Psoas muscle (tissue), 8 donors: ENCODE data around the gene DMD. TPM values are rescaled to one million over a fixed set of nuclear protein-coding genes. Genes with fewer than 3 reads are reported as not detected.

Experiments used
- ATAC-seq, 4 donors: fragments of 200-7000 bp; cut with Tn5 transposase; one replicate each; pipeline ENCODE4 v1.9.1; 2020; ENCODE audit warnings: moderate library complexity in 3 of 4, mild to moderate bottlenecking in 2 of 4
- DNase-seq, 2 donors: peaks; one replicate each; pipeline ENCODE4 v3.0.0-alpha.2; 2020
- H3K27ac ChIP-seq: fragments of 200-600 bp; one replicate; pipeline ENCODE4 v1.8.0; 2022
- H3K27me3 ChIP-seq, 3 donors: fragments of 200-600 bp in 1 of 3; one replicate each; pipeline versions ENCODE4 v1.6.1 to v1.8.0; 2013 to 2022; ENCODE audit warnings: low read length in 2 of 3, mild to moderate bottlenecking in 2 of 3, moderate library complexity in 1 of 3; ENCODE audit not compliant: insufficient read depth in 3 of 3
- H3K36me3 ChIP-seq, 2 donors: fragments of 200-600 bp in 1 of 2; one replicate each; pipeline versions ENCODE4 v1.6.1 to v1.8.0; 2013 to 2022; ENCODE audit warnings: low read depth in 1 of 2, mild to moderate bottlenecking in 1 of 2, moderate library complexity in 1 of 2; ENCODE audit not compliant: insufficient read depth in 1 of 2
- H3K4me1 ChIP-seq: fragments of 200-600 bp; one replicate; pipeline ENCODE4 v1.8.0; 2022
- H3K4me3 ChIP-seq: fragments of 200-600 bp; one replicate; pipeline ENCODE4 v1.8.0; 2022; ENCODE audit warnings: mild to moderate bottlenecking
- H3K9me3 ChIP-seq: fragments of 200-600 bp; one replicate; pipeline ENCODE4 v1.8.0; 2022
- WGBS, 3 donors: extraction: QIAGEN DNeasy Blood & Tissue Kit; methylation state at CpG; one replicate each; pipeline versions ENCODE4 v1.1.6 to v1.1.7; 2013; 5-methylcytosine and 5-hydroxymethylcytosine counted together
- intact Hi-C, 2 donors: fragments of 100-400 bp; cut with DNase I; formaldehyde crosslinking; loops; one replicate each; pipeline versions ENCODE4 v1.11.0 to v1.14.2; 2022
- polyA plus RNA-seq, 3 donors: library from polyadenylated mRNA; stranded (reverse); fragments of 200-250 nt; gene quantifications; one replicate each; pipeline ENCODE4 v1.2.3, GENCODE V29; 2013
- total RNA-seq, 4 donors: library from RNA; stranded (reverse); fragmentation: NEBNext Ultra II Directional in 2 of 4; extraction: Animal tissue kit (Norgen Biotek cat#: 25700) in 2 of 4; gene quantifications; one replicate each; pipeline versions ENCODE4 v1.2.1 to v1.2.4, GENCODE V29; 2021 to 2023
- TF ChIP-seq, protein P1 (sequence below): fragments of 200-600 bp; IDR thresholded peaks from one replicate; pipeline ENCODE4 v1.8.0; 2022; ENCODE audit warnings: antibody characterized with exemption
- donor health status: healthy with polysubstance abuse.
- donor health status: DM: no; HTN: no; CAD: no; lungs with moderate emphysema.
- donor health status: Bipolar disorder and iron deficiency.
- donor health status: healthy.
- donor health status: DM: yes; HTN: yes; CAD: no.
- donor health status: DM: no; HTN: no; CAD: no.
- donor health status: DM: no; HTN: no; CAD: no.
- donor health status: DM: yes; HTN: yes; CAD: no.

DMD gene
- total and polyA plus RNA-seq, 7 donors: 6.8 to 170 (median 86.5) TPM

DNA sequence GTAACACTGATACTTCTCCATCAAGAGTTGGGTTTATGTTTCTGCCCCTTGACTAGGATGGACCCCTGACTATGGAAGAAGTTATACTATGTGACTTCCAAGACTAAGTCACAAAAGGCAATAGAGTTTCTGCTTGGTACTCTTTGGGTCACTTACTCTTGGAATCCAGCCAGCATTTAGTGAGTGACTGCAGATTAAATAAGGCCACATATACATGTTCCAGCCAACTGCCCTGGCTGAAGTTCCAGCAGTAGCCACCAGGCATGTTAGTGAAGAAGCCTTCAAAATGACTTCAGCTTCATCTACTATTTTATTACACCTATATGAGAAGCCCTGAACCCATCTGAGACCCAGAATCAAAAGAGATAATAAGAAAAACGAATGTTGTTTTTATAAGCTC lies 524.0 kb downstream of the DMD start:
- H3K4me1 ChIP-seq: no peaks in the 10 kb centered on the region
- no peaks in the 10 kb centered on the region for H3K27me3 ChIP-seq
- no peaks in the 10 kb centered on the region for H3K36me3 ChIP-seq
- TF ChIP-seq, protein P1, sequence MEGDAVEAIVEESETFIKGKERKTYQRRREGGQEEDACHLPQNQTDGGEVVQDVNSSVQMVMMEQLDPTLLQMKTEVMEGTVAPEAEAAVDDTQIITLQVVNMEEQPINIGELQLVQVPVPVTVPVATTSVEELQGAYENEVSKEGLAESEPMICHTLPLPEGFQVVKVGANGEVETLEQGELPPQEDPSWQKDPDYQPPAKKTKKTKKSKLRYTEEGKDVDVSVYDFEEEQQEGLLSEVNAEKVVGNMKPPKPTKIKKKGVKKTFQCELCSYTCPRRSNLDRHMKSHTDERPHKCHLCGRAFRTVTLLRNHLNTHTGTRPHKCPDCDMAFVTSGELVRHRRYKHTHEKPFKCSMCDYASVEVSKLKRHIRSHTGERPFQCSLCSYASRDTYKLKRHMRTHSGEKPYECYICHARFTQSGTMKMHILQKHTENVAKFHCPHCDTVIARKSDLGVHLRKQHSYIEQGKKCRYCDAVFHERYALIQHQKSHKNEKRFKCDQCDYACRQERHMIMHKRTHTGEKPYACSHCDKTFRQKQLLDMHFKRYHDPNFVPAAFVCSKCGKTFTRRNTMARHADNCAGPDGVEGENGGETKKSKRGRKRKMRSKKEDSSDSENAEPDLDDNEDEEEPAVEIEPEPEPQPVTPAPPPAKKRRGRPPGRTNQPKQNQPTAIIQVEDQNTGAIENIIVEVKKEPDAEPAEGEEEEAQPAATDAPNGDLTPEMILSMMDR: no peak
- WGBS, 3 donors: 44 to 70% (median 63%) methylated on average over 1 of the region's 1 CpG
- peak in 1 of 2 donors; percentile 17 for DNase-seq
- intact Hi-C loops: no loop called here
- peak in 2 of 4 donors; percentile 39 to 44 for ATAC-seq
- no peak overlapping the region for H3K27ac ChIP-seq
- no peaks in the 10 kb centered on the region for H3K9me3 ChIP-seq
- H3K4me3 ChIP-seq: no peak overlapping the region

DNA sequence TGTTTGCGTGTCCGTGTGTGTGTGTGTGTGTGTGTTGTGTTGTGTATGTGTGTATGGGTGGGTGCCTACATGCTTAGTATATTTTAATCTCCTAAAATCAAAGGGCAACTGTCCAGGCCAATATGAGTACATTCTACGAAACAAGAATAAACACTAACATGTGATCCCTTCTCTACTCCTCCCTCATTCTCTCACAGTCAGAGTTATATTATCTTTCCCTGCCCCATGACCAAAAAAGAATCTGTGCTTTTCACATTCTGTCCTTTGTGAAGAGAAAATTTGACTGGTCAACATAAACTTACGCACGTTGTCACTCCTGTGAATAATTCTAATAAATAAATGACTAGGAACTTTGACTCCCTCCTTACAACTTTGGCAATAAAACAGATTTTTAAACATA lies 532.9 kb downstream of the DMD start:
- TF ChIP-seq, protein P1: no peak
- intact Hi-C loops: loop anchor here in 1 of 2 donors (5.0 kb wide), 1 partner anchor 1806 kb away; no protein-coding TSS in a partner anchor
- DNase-seq: no peak
- no peaks in the 10 kb centered on the region for H3K9me3 ChIP-seq
- H3K27ac ChIP-seq: no peak overlapping the region
- WGBS, 3 donors: 68 to 72% (median 69%) methylated on average over 5 of the region's 5 CpGs
- H3K36me3 ChIP-seq: no peaks in the 10 kb centered on the region
- H3K4me1 ChIP-seq: peaks cover 2% of the 10 kb centered on the region
- peak in 2 of 4 donors; percentile 51 to 76 for ATAC-seq
- H3K4me3 ChIP-seq: no peak overlapping the region
- H3K27me3 ChIP-seq: no peaks in the 10 kb centered on the region

DNA sequence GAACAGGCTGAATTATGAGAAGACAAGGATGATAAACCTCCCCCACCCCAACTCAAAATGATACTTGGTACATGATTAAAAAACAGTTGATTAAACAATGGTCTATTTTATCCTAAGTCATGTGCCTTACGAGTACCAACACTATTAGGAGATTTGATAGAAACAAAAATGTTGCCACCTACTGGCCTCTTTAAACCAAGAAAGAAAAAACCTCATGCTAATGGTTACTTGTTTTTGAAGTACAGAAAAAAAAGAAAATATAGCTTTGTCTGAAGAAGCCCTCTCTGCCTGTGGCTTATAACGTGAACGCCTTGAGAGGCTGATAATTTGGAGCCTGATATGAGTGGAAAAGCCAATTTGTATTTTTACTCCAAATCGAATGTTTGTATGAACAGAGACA lies 538.2 kb downstream of the DMD start:
- ATAC-seq (peak in 1 of 4 donors; percentile 64), DNase-seq (no peak)
- Histone ChIP-seq H3K27ac (no peak overlapping the region), H3K4me1 (no peaks in the 10 kb centered on the region), H3K27me3 (no peaks in the 10 kb centered on the region), H3K9me3 (no peaks in the 10 kb centered on the region), H3K4me3 (no peak overlapping the region), H3K36me3 (no peaks in the 10 kb centered on the region)
- intact Hi-C loops: no loop called here
- TF ChIP-seq, protein P1: peak; percentile 23
- 38 to 62% (median 49%) methylated on average over 4 of the region's 4 CpGs for WGBS, 3 donors

DNA sequence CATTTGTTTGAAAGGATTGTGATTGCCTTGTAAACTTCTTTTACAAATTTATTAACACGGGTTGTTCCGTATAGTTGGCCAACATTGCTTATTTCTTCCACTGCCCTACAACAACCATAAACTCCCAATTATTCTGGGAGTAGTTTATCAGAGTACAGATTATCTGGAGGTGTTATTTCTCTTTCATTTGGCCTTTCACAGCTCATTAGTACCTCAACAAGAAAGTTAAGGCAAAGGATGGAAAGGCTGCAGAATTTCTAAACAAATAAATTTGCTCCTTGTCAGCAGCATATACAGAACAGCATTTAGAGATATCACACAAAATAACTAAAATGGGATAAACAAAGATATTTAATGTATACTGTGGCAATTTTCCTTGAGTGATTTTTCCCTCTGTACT lies 548.8 kb downstream of the DMD start:
- DNase-seq (no peak), ATAC-seq (no peak)
- TF ChIP-seq, protein P1: no peak
- no peaks in the 10 kb centered on the region for H3K9me3 ChIP-seq
- WGBS, 3 donors: 86 to 94% (median 87%) methylated on average over 2 of the region's 2 CpGs
- no peak overlapping the region for H3K4me3 ChIP-seq
- no peak overlapping the region for H3K27ac ChIP-seq
- no peaks in the 10 kb centered on the region for H3K4me1 ChIP-seq
- no peaks in the 10 kb centered on the region for H3K27me3 ChIP-seq
- H3K36me3 ChIP-seq: no peaks in the 10 kb centered on the region
- intact Hi-C loops: no loop called here
